Endothelial cell of umbilical vein (primary cell): ENCODE results near the gene GIT2. TPM values are rescaled to one million over a fixed set of nuclear protein-coding genes. Genes with fewer than 3 reads are reported as not detected.
A peak's percentile ranks its signal among the peaks of the same experiment; 100 is the strongest.

Experiments used
- BruUV-seq: library from RNA; stranded (reverse); fragments of 400-500 nt; replicated peaks from 2 replicates; lab custom pipeline; 2021; lab: Mats Ljungman, UMichigan
- CTCF ChIA-PET: fragments of 300-600, 350-600 bp; sonication (Branson Sonifier 250); formaldehyde crosslinking; loops from one replicate; lab custom pipeline; 2021; ENCODE audit warnings: antibody characterized with exemption, inconsistent platforms; lab: Charles Lee
- POLR2A ChIA-PET: fragments of 300-600, 350-600 bp; sonication (Branson Sonifier 250); formaldehyde crosslinking; loops from one replicate; lab custom pipeline; 2021; ENCODE audit warnings: antibody characterized with exemption, inconsistent platforms; lab: Charles Lee
- DNase-seq: peaks from one replicate; pipeline ENCODE4 v3.0.0-alpha.2; 2011; ENCODE audit warnings: low read depth, low spot score
- FAIRE-seq: peaks from 2 replicates; lab custom pipeline; 2011; peaks lifted over from hg19 to GRCh38; lab: Jason Lieb, UNC
- H2AFZ ChIP-seq: 2 replicates; pipeline ENCODE4 v1.6.0; 2012; ENCODE audit warnings: low read depth, low read length, control low read depth, inconsistent platforms
- H3K27ac ChIP-seq: 2 replicates; pipeline ENCODE4 v1.5.1; 2011; ENCODE audit warnings: low read depth, mild to moderate bottlenecking, control low read depth, low read length, moderate library complexity; ENCODE audit not compliant: insufficient read depth
- H3K27me3 ChIP-seq, 2 experiments: 2 replicates each; pipeline versions ENCODE4 v1.6.0 to v1.6.1; 2011; ENCODE audit warnings: low read length in 2 of 2, mixed read lengths in 1 of 2; ENCODE audit not compliant: control insufficient read depth in 2 of 2, insufficient read depth in 2 of 2
- H3K36me3 ChIP-seq, 2 experiments: 2 replicates in 1 of 2; 3 replicates in 1 of 2; pipeline ENCODE4 v1.5.1; 2011; ENCODE audit warnings: low read length in 2 of 2, mild to moderate bottlenecking in 1 of 2, moderate library complexity in 1 of 2; ENCODE audit not compliant: control insufficient read depth in 2 of 2, insufficient read depth in 2 of 2; ENCODE audit errors: extremely low read depth in 1 of 2
- H3K4me1 ChIP-seq: 3 replicates; pipeline ENCODE4 v1.5.1; 2011; ENCODE audit warnings: mild to moderate bottlenecking, low read length; ENCODE audit not compliant: control insufficient read depth, insufficient read depth; ENCODE audit errors: extremely low read depth
- H3K4me2 ChIP-seq: 2 replicates; pipeline ENCODE4 v1.6.1; 2011; ENCODE audit warnings: low read length, control low read depth, mixed read lengths; ENCODE audit not compliant: insufficient read depth
- H3K4me3 ChIP-seq, 3 experiments: fragments of 200-600 bp in 1 of 3; sonication (generic), shearing (Covaris generic) in 1 of 3; replicated peaks in 1 of 3; 2 replicates each; pipeline ENCODE4 v1.5.1; 2011 to 2016; ENCODE audit warnings: control low read depth in 3 of 3, low read length in 3 of 3, mild to moderate bottlenecking in 2 of 3, inconsistent platforms in 1 of 3, low read depth in 1 of 3, moderate library complexity in 1 of 3; ENCODE audit not compliant: insufficient read depth in 1 of 3
- H3K79me2 ChIP-seq: 2 replicates; pipeline ENCODE4 v1.6.0; 2012; ENCODE audit warnings: low read length, inconsistent platforms; ENCODE audit not compliant: control insufficient read depth, insufficient read depth
- H3K9ac ChIP-seq: replicated peaks from 2 replicates; pipeline ENCODE3; 2011; ENCODE audit warnings: low read length, control low read depth; ENCODE audit not compliant: insufficient read depth; ENCODE audit errors: extremely low read depth
- H3K9me1 ChIP-seq: replicated peaks from 3 replicates; pipeline ENCODE4 v1.6.0; 2011; ENCODE audit warnings: mild to moderate bottlenecking, low read length; ENCODE audit not compliant: control insufficient read depth, insufficient read depth; ENCODE audit errors: extremely low read depth
- H3K9me3 ChIP-seq: replicated peaks from 2 replicates; pipeline ENCODE4 v1.5.1; 2012; ENCODE audit warnings: low read length, inconsistent platforms; ENCODE audit not compliant: control insufficient read depth, insufficient read depth
- H4K20me1 ChIP-seq: replicated peaks from 2 replicates; pipeline ENCODE3; 2011; ENCODE audit warnings: mild to moderate bottlenecking, low read length; ENCODE audit not compliant: control insufficient read depth, insufficient read depth; ENCODE audit errors: extremely low read depth
- CTCF ChIP-seq, 2 donors: IDR thresholded peaks; 1 replicate in 1 of 2; 2 replicates in 1 of 2; pipeline ENCODE4 v1.5.1; 2011; ENCODE audit warnings: low read length in 2 of 2, mild to moderate bottlenecking in 2 of 2, moderate library complexity in 2 of 2, control low read depth in 1 of 2, inconsistent platforms in 1 of 2, low read depth in 1 of 2; ENCODE audit not compliant: insufficient read depth in 1 of 2; ENCODE audit errors: extremely low read depth in 1 of 2
- EZH2 ChIP-seq: IDR thresholded peaks from 2 replicates; pipeline ENCODE4 v1.6.1; 2012; ENCODE audit warnings: borderline replicate concordance, low read depth, mild to moderate bottlenecking, moderate library complexity, low read length, inconsistent platforms; ENCODE audit not compliant: severe bottlenecking
- FOS ChIP-seq: IDR thresholded peaks from 2 replicates; pipeline ENCODE4 v1.6.1; 2011; ENCODE audit warnings: mild to moderate bottlenecking, low read length, moderate library complexity, borderline replicate concordance; ENCODE audit not compliant: insufficient read depth
- GATA2 ChIP-seq: IDR thresholded peaks from 2 replicates; pipeline ENCODE4 v1.7.0; 2011; ENCODE audit warnings: low read depth, mild to moderate bottlenecking, moderate library complexity, mixed read lengths, low read length; ENCODE audit not compliant: insufficient read length, insufficient read depth
- JUN ChIP-seq: IDR thresholded peaks from 2 replicates; pipeline ENCODE4 v1.6.1; 2011; ENCODE audit warnings: borderline replicate concordance, low read depth; ENCODE audit not compliant: insufficient read length, insufficient read depth
- MYC ChIP-seq: IDR thresholded peaks from one replicate; pipeline ENCODE4 v1.6.1; 2011; ENCODE audit warnings: mild to moderate bottlenecking, low read depth, low read length
- POLR2A ChIP-seq: IDR thresholded peaks from 2 replicates; pipeline ENCODE4 v1.6.1; 2012; ENCODE audit warnings: low read depth, mild to moderate bottlenecking, control low read depth, low read length
- POLR2AphosphoS5 ChIP-seq: IDR thresholded peaks from 2 replicates; pipeline ENCODE4 v1.6.1; 2012; ENCODE audit warnings: low read depth, mild to moderate bottlenecking, control low read depth, low read length, moderate library complexity; ENCODE audit not compliant: insufficient read depth
- dilution Hi-C: fragments of 300-500 bp; cut with MboI; formaldehyde crosslinking; loops from one replicate; pipeline ENCODE4 v1.15.0; 2019; ENCODE audit warnings: low sequenced_read_pairs; ENCODE audit not compliant: extremely low pct_ligation_motif_present
- intact Hi-C: fragments of 100-400 bp; cut with micrococcal nuclease; formaldehyde crosslinking; loops from one replicate; pipeline ENCODE4 v1.10.0; 2022
- polyA plus RNA-seq, 4 experiments: library from polyadenylated mRNA; depleted of rRNA in 3 of 4; stranded (reverse) in 3 of 4; unstranded in 1 of 4; fragments of >200 nt; gene quantifications; 2 replicates each; pipeline versions ENCODE4 v1.2.1 to v1.2.3, GENCODE V29; 2011 to 2012; ENCODE audit warnings: missing spikeins in 1 of 4
- total RNA-seq: library from RNA; stranded (reverse); gene quantifications from 2 replicates; pipeline ENCODE4 v1.2.3, GENCODE V29; 2021
- TF ChIP-seq, protein P1 (sequence below): IDR thresholded peaks from 2 replicates; pipeline ENCODE4 v1.6.1; 2011; ENCODE audit not compliant: insufficient read depth, insufficient read length

GIT2 gene
- total and polyA plus RNA-seq, 2 donors (not counting 3 experiments of a cell fraction or from before 2014, with no cell fraction given), result 37.3 to 77.2 TPM

- dilution Hi-C loops (no loop called here), intact Hi-C loops (loop anchor here (2.0 to 5.0 kb wide), 2 partner anchors 47 to 48 kb away; no protein-coding TSS in a partner anchor)
- H4K20me1 ChIP-seq, result no peaks in the 10 kb centered on the region
- no peaks in the 10 kb centered on the region for H3K9me1 ChIP-seq
- H3K4me2 ChIP-seq, result peak overlapping the region; percentile 96
- no peak overlapping the region for H2AFZ ChIP-seq
- peaks cover 35% of the 10 kb centered on the region for H3K4me1 ChIP-seq
- DNase-seq (peak; percentile 37), FAIRE-seq (no peak)
- peaks cover 0 to 4% of the 10 kb centered on the region in 2 experiments for H3K36me3 ChIP-seq
- no TSS peak for BruUV-seq
- H3K9ac ChIP-seq, result peak overlapping the region; percentile 67
- no peaks in the 10 kb centered on the region for H3K9me3 ChIP-seq
- H3K79me2 ChIP-seq, result peaks cover 44% of the 10 kb centered on the region
- no peaks in the 10 kb centered on the region for H3K27me3 ChIP-seq
- ChIA-PET POLR2A (no interaction called here), CTCF (interaction anchor here (1.1 to 2.0 kb wide), 3 partner anchors 29 to 142 kb away, joined by 3 to 6 read pairs (median 4); no protein-coding TSS in a partner anchor)
- TF ChIP-seq POLR2AphosphoS5 (no peak), MYC (no peak), POLR2A (no peak), FOS (no peak), EZH2 (no peak), GATA2 (no peak), CTCF (IDR thresholded peaks at IDR 0.05; ENCODE audit: extremely low read depth in 1 of 2, insufficient read depth in 1 of 2, low read depth in 1 of 2, low read length in 2 of 2) (no peak), JUN (no peak)
- TF ChIP-seq, protein P1, sequence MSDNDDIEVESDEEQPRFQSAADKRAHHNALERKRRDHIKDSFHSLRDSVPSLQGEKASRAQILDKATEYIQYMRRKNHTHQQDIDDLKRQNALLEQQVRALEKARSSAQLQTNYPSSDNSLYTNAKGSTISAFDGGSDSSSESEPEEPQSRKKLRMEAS, result no peak
- H3K4me3 ChIP-seq, result peak overlapping the region; percentile 88 to 100 (median 89)
- peak overlapping the region; percentile 67 for H3K27ac ChIP-seq
Observed at GRCh38 chr12:109995361-109995685, 845 bp downstream of the GIT2 start.
